ENCODE data around the gene INA. TPM values are rescaled to one million over a fixed set of nuclear protein-coding genes. Genes with fewer than 3 reads are reported as not detected.

The INA gene
- total RNA-seq: 1.1 and 1.3 TPM in 2 replicates
- polyA plus RNA-seq: 0.42 and 1.8 TPM in 2 replicates

- TF ChIP-seq, protein P1, sequence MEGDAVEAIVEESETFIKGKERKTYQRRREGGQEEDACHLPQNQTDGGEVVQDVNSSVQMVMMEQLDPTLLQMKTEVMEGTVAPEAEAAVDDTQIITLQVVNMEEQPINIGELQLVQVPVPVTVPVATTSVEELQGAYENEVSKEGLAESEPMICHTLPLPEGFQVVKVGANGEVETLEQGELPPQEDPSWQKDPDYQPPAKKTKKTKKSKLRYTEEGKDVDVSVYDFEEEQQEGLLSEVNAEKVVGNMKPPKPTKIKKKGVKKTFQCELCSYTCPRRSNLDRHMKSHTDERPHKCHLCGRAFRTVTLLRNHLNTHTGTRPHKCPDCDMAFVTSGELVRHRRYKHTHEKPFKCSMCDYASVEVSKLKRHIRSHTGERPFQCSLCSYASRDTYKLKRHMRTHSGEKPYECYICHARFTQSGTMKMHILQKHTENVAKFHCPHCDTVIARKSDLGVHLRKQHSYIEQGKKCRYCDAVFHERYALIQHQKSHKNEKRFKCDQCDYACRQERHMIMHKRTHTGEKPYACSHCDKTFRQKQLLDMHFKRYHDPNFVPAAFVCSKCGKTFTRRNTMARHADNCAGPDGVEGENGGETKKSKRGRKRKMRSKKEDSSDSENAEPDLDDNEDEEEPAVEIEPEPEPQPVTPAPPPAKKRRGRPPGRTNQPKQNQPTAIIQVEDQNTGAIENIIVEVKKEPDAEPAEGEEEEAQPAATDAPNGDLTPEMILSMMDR (IDR thresholded peaks at IDR 0.05; ENCODE audit: low read depth, low read length): no peak
- H3K4me3 ChIP-seq: peak within 1 kb of the TSS; percentile 38
These were observed at the start of gene INA for GRCh38 chr10:103276896-103277712. Gene INA (plus strand): TSS chr10:103277138. CDS start chr10:103277212, 74 bp downstream.

DNA sequence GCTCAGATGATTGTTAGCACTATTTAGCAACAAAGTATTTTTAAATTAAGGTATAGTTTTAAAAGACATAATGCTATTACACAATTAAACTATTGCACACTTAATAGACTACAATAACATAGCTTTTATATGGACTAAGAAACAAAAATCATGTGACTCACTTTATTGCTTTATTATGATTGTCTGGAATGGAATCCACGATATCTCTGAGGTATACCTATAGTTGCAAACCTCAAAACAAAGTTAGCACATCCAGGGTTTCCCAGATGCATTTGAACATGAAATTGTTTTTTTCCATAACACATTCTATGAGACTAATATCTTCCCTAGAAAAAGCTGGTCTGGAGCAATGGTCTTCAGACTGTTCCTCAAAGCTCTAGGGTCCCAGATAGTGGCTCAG is 49.5 kb upstream of the INA start:
- Histone ChIP-seq H3K27me3 (no peaks in the 10 kb centered on the region), H3K27ac (peak overlapping the region; percentile 99), H3K9me3 (ENCODE audit: low read depth) (no peaks in the 10 kb centered on the region), H3K4me3 (no peak overlapping the region), H3K4me1 (ENCODE audit: low read depth) (peaks cover 26% of the 10 kb centered on the region), H3K36me3 (no peaks in the 10 kb centered on the region)
- DNase-seq (ENCODE audit: low read depth in 1 of 2, low spot score in 1 of 2): no peak
- TF ChIP-seq, protein P1 (IDR thresholded peaks at IDR 0.05; ENCODE audit: low read depth, low read length): no peak

More at GRCh38 chr10:103276896-103277712, at the start of gene INA:
- Histone ChIP-seq H3K9me3 (ENCODE audit: low read depth) (no peaks in the 10 kb centered on the region), H3K27ac (no peak within 1 kb of the TSS), H3K36me3 (no peaks in the 10 kb centered on the region), H3K27me3 (peaks cover 85% of the 10 kb centered on the region), H3K4me1 (ENCODE audit: low read depth) (no peaks in the 10 kb centered on the region)
- peak; percentile 60 to 71 for DNase-seq (ENCODE audit: low read depth in 1 of 2, low spot score in 1 of 2)

DNA sequence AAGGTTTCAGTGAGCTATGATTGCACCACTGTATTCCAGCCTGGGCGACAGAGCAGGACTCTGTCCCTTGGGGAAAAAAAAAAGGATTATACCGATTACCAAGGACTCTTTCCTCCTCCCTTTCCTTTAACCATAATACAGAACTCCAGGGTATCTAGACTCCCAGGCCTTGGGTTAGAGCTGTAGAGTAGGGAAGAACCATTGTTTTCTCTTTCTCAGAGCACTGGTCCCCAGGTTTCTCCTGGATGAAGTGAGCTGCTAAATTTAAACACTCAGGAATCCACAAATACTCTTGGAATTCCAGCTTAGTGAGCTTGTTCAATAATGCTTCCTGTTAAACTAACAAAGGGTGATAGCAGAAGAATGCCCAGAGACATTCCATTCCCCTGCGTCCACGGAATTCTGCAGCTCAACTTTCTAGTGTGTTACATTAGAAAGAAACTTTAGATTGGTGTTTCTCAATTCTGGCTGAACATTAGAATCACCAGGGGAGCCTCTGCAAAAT is 45.8 kb upstream of the INA start:
- Histone ChIP-seq H3K36me3 (no peaks in the 10 kb centered on the region), H3K9me3 (ENCODE audit: low read depth) (no peaks in the 10 kb centered on the region), H3K4me1 (ENCODE audit: low read depth) (peaks cover 26% of the 10 kb centered on the region), H3K27ac (peak overlapping the region; percentile 99), H3K27me3 (no peaks in the 10 kb centered on the region), H3K4me3 (no peak overlapping the region)
- TF ChIP-seq, protein P1 (IDR thresholded peaks at IDR 0.05; ENCODE audit: low read depth, low read length): no peak
- DNase-seq (ENCODE audit: low read depth in 1 of 2, low spot score in 1 of 2): peak; percentile 87 to 97

- H3K36me3 ChIP-seq: no peaks in the 10 kb centered on the region
- no peak for DNase-seq (ENCODE audit: low read depth in 1 of 2, low spot score in 1 of 2)
- TF ChIP-seq, protein P1 (IDR thresholded peaks at IDR 0.05; ENCODE audit: low read depth, low read length): no peak
These were observed 44.7 kb upstream of the INA start for GRCh38 chr10:103232131-103232673.

GRCh38 chr10:103232772-103233488 is 44.0 kb upstream of the INA start:
- peaks cover 23% of the 10 kb centered on the region for H3K4me1 ChIP-seq (ENCODE audit: low read depth)

More at GRCh38 chr10:103232131-103232673, 44.7 kb upstream of the INA start:
- peak overlapping the region; percentile 99 for H3K27ac ChIP-seq
- no peaks in the 10 kb centered on the region for H3K9me3 ChIP-seq (ENCODE audit: low read depth)
- no peak overlapping the region for H3K4me3 ChIP-seq
- no peaks in the 10 kb centered on the region for H3K27me3 ChIP-seq
- H3K4me1 ChIP-seq (ENCODE audit: low read depth): peaks cover 26% of the 10 kb centered on the region

More at GRCh38 chr10:103232772-103233488, 44.0 kb upstream of the INA start:
- peak overlapping the region; percentile 99 for H3K27ac ChIP-seq
- H3K36me3 ChIP-seq: no peaks in the 10 kb centered on the region
- no peak overlapping the region for H3K4me3 ChIP-seq
- H3K9me3 ChIP-seq (ENCODE audit: low read depth): no peaks in the 10 kb centered on the region
- no peaks in the 10 kb centered on the region for H3K27me3 ChIP-seq
- TF ChIP-seq, protein P1 (IDR thresholded peaks at IDR 0.05; ENCODE audit: low read depth, low read length): no peak
- DNase-seq (ENCODE audit: low read depth in 1 of 2, low spot score in 1 of 2): peak in 1 of 2 donors; percentile 83

All from cardiac muscle cell (in vitro differentiated cells and primary cell).